ENCODE results near the gene TBC1D16.
"Not testable (repeated sequence)": the region's sequence is repeated elsewhere in the genome, so short reads cannot be mapped to it uniquely, and the experiment has no call there.

TBC1D16 gene

GRCh38 chr17:79899584-79899983, 136.1 kb downstream of the TBC1D16 start:
- CTCF ChIA-PET = no interaction called here
- TF ChIP-seq, protein P1, sequence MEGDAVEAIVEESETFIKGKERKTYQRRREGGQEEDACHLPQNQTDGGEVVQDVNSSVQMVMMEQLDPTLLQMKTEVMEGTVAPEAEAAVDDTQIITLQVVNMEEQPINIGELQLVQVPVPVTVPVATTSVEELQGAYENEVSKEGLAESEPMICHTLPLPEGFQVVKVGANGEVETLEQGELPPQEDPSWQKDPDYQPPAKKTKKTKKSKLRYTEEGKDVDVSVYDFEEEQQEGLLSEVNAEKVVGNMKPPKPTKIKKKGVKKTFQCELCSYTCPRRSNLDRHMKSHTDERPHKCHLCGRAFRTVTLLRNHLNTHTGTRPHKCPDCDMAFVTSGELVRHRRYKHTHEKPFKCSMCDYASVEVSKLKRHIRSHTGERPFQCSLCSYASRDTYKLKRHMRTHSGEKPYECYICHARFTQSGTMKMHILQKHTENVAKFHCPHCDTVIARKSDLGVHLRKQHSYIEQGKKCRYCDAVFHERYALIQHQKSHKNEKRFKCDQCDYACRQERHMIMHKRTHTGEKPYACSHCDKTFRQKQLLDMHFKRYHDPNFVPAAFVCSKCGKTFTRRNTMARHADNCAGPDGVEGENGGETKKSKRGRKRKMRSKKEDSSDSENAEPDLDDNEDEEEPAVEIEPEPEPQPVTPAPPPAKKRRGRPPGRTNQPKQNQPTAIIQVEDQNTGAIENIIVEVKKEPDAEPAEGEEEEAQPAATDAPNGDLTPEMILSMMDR (IDR thresholded peaks at IDR 0.05; ENCODE audit: control extremely low read depth, extremely low read depth, low read depth, missing control alignments) = no peak
- POLR2A ChIA-PET = no interaction called here
- DNase-seq (ENCODE audit: extremely low spot score) = no peak

GRCh38 chr17:79897243-79898063, 138.2 kb downstream of the TBC1D16 start:
- ChIA-PET CTCF (no interaction called here), POLR2A (no interaction called here)

GRCh38 chr17:79893457-79893856, 142.2 kb downstream of the TBC1D16 start:
- CTCF ChIA-PET; DNase-seq (ENCODE audit: extremely low spot score); POLR2A ChIA-PET: not testable (repeated sequence)

More at GRCh38 chr17:79897243-79898063, 138.2 kb downstream of the TBC1D16 start:
- TF ChIP-seq, protein P1 (IDR thresholded peaks at IDR 0.05; ENCODE audit: control extremely low read depth, extremely low read depth, low read depth, missing control alignments) = no peak
- DNase-seq (ENCODE audit: extremely low spot score) = no peak

- DNase-seq (ENCODE audit: extremely low spot score) = no peak
- CTCF ChIA-PET = no interaction called here
- TF ChIP-seq, protein P1 (IDR thresholded peaks at IDR 0.05; ENCODE audit: control extremely low read depth, extremely low read depth, low read depth, missing control alignments) = no peak
- POLR2A ChIA-PET = no interaction called here
Observed at GRCh38 chr17:79892457-79893241, 143.0 kb downstream of the TBC1D16 start.

GRCh38 chr17:79891113-79891730, 144.4 kb downstream of the TBC1D16 start:
- ChIA-PET POLR2A (no interaction called here), CTCF (interaction anchor here (0.8 to 1.8 kb wide), 2 partner anchors 18 kb away, joined by 5 read pairs; no protein-coding TSS in a partner anchor)
- DNase-seq (ENCODE audit: extremely low spot score) = no peak
- TF ChIP-seq, protein P1 (IDR thresholded peaks at IDR 0.05; ENCODE audit: control extremely low read depth, extremely low read depth, low read depth, missing control alignments) = no peak

GRCh38 chr17:79890706-79891105, 145.0 kb downstream of the TBC1D16 start:
- no peak for DNase-seq (ENCODE audit: extremely low spot score)
- CTCF ChIA-PET = interaction anchor here (0.8 to 1.8 kb wide), 2 partner anchors 18 kb away, joined by 5 read pairs; no protein-coding TSS in a partner anchor
- POLR2A ChIA-PET = no interaction called here
- TF ChIP-seq, protein P1 (IDR thresholded peaks at IDR 0.05; ENCODE audit: control extremely low read depth, extremely low read depth, low read depth, missing control alignments) = no peak
